ENCODE measurements around the gene AFF3. TPM values are rescaled to one million over a fixed set of nuclear protein-coding genes. Genes with fewer than 3 reads are reported as not detected.

The AFF3 gene
- total RNA-seq, 1 experiment from 2014 or later, result 0.61 TPM

DNA sequence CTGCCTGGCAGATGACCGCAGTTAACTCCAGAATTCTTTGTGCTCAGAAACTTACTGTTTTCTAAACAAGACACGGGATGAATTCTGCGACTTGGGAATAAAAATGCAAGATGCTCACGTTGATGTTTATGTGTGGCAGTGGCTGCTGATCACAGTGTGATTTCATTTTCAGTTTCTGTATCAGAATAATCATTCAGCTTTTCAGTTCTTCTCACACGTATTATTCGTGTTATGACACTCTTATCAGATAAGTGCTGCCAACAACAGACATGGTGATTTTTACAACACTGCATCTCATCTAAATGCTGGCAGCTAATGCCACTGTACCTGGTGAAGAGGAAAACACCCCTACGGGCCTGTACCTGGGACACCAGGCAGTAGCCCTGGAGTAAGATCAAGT, 379.7 kb downstream of the AFF3 start:
- H3K9ac ChIP-seq (ENCODE audit: low read length), result no peak overlapping the region
- RAD21 ChIA-PET (ENCODE audit: low non-redundant PET in 1 of 2, low total read pairs in 2 of 2, uncharacterized antibody in 2 of 2, unreplicated experiment in 2 of 2), result no interaction called here
- TF ChIP-seq REST (IDR thresholded peaks at IDR 0.05; ENCODE audit: low read depth), result no peak
- no peak for TF ChIP-seq EZH2phosphoT487 (IDR thresholded peaks at IDR 0.05; ENCODE audit: borderline replicate concordance)
- no peak for TF ChIP-seq ELF1 (IDR thresholded peaks at IDR 0.05; ENCODE audit: borderline replicate concordance, low read depth)
- no peak for TF ChIP-seq POLR2A (IDR thresholded peaks at IDR 0.05; ENCODE audit: borderline replicate concordance, extremely low read depth, insufficient read depth, insufficient read length)
- no peak for TF ChIP-seq YY1 (IDR thresholded peaks at IDR 0.05; ENCODE audit: extremely low read depth, insufficient replicate concordance, low read depth, low read length)
- TF ChIP-seq POLR2AphosphoS5 (IDR thresholded peaks at IDR 0.05; ENCODE audit: low read depth, low read length), result no peak
- TF ChIP-seq, protein P1, sequence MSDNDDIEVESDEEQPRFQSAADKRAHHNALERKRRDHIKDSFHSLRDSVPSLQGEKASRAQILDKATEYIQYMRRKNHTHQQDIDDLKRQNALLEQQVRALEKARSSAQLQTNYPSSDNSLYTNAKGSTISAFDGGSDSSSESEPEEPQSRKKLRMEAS (IDR thresholded peaks at IDR 0.05), result no peak
- no peak for TF ChIP-seq SIN3A (IDR thresholded peaks at IDR 0.05; ENCODE audit: low read depth)
- TF ChIP-seq ZNF274 (IDR thresholded peaks at IDR 0.05; ENCODE audit: low read depth, low read length), result no peak
- no peaks in the 10 kb centered on the region for H3K79me2 ChIP-seq (ENCODE audit: insufficient read depth, low read length)
- H3K4me3 ChIP-seq (replicated peaks in 1 of 2; ENCODE audit: low read depth in 1 of 2, low read length in 2 of 2), result no peak overlapping the region
- CTCF ChIA-PET, result no interaction called here
- no peak overlapping the region for H3K4me2 ChIP-seq (ENCODE audit: low read length)
- no peak overlapping the region for H2AFZ ChIP-seq (ENCODE audit: low read depth, low read length, poor library complexity, severe bottlenecking)
- no peak overlapping the region for H3K27ac ChIP-seq (ENCODE audit: low read depth, low read length)
- ATAC-seq (no peak), DNase-seq (ENCODE audit: low read depth, low spot score) (no peak)
- no peaks in the 10 kb centered on the region for H4K20me1 ChIP-seq (ENCODE audit: insufficient read depth)
- H3K36me3 ChIP-seq (ENCODE audit: control insufficient read depth in 1 of 2, insufficient read depth in 2 of 2, low read length in 2 of 2), result no peaks in the 10 kb centered on the region
- intact Hi-C loops (cut with micrococcal nuclease), result no loop called here
- peaks cover 80% of the 10 kb centered on the region for H3K27me3 ChIP-seq (ENCODE audit: insufficient read depth, low read length)
- no peaks in the 10 kb centered on the region for H3K9me3 ChIP-seq (ENCODE audit: control insufficient read depth in 1 of 2, insufficient read depth in 1 of 2, low read depth in 1 of 2, low read length in 2 of 2)
- POLR2A ChIA-PET, result no interaction called here
- no TSS peak for BruUV-seq (replicated peaks)
- H3K4me1 ChIP-seq (ENCODE audit: control insufficient read depth in 1 of 2, insufficient read depth in 2 of 2, low read length in 2 of 2), result no peaks in the 10 kb centered on the region
- no peaks in the 10 kb centered on the region for H3K9me2 ChIP-seq (ENCODE audit: insufficient read depth)

All from HCT116 (cell line).